ENCODE results near the gene RPS6KA2.

RPS6KA2 gene

DNA sequence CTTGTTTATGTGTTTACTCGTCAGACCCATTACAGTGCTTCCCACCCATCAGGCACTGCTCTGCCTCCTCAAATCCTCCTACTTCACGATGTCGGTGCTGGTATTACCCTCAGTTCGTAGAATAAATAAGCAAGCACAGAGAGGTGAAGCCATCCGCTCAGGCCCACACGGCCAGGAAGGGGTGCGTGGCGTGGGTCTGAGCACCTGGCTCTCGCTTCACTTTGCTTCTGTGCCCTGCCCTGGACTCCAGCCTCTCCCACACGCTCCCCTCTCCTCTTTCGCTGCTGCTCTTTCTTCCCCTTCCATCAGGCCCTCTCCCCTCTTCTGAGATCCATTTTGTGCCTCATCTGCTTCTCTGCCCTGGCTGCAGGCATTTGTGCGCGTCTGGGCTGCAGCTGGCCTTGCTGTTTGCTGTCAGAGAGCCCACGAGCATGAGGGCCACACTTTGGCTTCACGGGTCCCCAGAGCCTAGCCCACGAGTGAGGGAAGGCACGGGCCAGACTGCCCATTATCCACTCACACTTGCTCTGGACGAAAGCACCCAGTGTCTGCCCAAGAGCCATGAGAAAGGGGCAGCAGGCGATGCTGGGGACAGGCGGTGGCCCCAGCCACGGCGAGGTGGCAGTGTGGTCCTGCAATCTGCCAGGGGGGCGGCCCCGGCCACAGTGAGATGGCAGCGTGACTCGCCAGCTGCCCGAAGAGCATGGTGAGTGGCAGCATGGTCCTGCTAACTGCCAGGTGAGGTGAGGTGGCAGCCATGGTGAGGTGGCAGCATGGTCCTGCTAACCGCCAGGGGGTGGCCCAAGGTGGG is 148.1 kb downstream of the RPS6KA2 start:
- no peak for DNase-seq

DNA sequence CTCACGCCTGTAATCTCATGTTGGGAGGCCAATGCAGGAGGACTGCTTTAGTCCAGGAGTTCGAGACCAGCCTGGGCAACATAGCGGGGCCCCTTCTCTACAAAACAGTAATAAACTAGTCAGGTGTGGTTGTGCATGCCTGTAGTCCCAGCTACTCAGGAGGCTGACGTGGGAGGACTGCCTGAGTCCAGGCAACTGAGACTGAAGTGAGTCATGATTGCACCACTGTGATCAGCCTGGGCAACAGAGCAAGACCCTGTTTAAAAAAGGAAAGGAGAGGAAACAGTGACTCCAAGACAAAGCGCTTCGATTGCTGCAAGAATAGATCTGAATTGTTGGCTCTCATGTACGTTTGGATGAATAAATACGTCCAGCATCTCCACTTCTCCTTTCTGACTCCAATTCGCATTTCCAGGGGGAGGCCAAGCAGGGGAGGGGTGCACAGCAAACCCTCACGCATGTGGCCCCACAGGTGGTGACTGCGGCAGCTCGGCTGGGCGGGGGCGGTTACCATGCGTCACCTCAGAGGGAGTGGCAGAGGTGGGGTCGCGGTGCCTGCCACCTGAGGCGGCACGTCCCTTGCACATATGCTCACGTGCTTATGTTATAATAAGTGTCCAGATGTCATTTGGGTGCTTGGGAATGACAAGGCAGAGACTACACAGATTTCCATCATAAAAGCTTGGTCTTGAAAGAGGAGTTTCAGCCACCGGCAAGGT is 149.2 kb downstream of the RPS6KA2 start:
- DNase-seq = no peak

DNA sequence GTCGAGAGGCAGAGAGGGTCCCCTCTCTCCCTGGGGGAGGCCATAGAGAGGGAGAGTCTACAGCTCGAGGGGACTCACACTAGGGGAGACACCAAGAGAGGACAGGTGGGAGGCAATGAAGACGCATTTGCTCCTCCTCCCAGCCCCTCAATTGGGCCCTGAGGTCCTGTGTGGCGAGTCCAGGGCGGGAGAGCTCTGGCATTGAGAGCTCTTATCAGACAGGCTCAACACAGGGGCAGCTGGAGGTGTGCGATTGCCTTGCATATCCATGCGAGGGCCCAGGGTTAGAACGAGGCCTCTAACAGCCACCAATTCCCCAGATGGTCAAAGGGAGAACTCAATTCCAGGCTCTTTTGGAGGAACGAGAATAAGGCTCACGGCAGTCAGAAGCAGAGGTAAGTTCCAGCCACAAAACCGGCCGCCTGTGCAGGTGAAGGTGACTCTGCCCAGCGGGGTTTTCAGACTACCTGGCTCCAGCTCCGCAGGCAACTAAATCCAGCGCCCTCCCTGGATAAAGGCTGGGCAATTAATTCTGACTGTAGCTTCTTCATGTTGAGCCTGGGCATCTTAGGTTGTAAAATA is 150.3 kb downstream of the RPS6KA2 start:
- no peak for DNase-seq

DNA sequence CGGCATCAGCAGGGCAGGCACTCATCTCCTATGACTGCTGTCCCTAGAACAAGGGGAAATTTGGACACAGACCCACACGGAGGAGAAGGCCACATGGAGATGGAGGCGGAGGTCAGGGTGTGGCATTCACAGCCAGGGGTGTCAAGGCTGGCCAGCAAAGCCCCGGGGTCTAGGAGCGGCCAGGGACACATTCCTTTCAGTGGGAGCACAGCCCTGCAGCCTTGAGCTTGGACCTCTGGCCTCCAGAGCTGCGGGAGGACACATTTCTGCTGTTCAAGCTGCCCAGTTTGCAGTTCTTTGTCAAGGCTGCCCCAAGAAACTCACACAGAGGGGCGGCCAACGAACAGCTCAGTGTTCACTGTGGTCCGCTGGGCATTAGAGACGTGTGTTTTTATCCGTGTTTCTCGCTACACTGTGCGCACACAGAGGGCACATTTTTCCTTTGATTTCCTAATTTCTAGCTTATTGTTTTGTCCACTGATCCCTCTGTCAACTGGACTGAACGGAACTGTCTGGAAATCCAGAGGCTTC is 150.9 kb downstream of the RPS6KA2 start:
- DNase-seq = no peak

DNA sequence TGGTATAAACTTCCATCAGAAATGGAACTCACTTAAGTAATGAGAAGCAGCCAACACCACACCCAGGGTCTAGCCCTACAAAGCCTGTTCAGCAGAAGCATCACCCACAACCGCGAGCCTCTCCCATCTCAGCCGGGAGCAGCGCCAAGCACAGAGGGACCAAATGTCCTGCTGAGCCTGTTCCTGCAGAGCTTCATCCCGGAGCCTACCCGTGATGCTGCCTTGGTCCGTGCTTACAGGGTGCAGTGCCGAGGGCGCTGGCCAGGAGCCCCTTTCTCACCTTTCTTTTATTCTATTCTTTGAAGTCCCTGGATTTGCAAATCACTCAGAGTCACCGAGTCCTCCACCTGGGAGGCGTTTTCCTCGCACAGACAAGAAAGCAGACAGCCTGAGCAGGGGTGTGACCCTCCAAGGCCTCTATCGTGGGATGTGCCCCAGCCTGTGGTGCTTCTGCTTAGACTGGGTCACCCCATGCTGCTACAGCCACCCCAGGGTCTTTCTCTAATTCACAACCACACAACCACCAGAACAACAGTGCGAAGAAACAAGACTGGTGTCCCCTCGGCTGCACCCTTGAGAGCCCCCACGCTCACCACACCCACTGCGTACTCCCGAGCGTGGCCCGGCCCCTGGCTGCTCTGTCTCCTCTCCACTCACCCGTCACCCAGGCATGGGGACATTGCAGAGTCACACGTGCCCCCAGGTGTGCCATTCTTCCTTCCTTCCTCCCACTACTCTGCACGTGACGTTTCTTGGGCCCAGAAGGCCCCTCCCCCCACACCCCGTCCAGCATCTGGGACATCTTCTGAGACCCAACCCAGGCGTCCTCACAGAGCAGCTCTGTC is 152.1 kb downstream of the RPS6KA2 start:
- DNase-seq = no peak

DNA sequence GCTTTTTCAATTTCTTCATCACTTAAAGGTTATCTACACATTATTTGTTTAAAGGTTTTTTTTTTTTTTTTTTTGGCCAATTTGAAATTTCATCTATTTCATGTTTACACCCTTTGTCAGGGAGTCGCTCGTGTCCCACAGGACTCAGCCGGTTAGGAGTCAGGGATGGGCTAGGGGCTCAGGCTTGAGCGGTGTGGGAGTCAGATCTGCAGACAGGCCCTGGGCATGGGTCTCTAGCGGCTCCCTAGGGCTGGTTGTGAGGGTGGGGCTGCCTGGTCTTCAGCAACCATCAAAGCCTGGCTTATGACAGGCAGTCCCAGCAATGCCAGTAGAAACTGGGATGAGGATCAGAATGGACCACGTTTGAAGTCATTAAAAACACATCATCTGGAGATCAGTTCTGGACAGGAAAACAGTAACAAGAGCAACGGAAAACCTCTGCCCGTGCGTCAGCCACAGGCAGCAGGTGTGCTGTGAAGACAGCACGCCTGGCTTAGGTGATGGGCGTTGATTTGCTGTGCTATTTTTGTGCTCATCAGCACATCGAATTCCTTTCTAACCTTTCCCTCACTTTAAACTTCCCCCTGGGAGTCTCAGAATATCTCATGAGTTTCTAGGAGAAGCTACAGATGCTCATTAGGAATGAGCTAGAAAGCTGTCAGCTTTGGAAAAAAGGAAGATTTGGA is 153.0 kb downstream of the RPS6KA2 start:
- no peak for DNase-seq

DNA sequence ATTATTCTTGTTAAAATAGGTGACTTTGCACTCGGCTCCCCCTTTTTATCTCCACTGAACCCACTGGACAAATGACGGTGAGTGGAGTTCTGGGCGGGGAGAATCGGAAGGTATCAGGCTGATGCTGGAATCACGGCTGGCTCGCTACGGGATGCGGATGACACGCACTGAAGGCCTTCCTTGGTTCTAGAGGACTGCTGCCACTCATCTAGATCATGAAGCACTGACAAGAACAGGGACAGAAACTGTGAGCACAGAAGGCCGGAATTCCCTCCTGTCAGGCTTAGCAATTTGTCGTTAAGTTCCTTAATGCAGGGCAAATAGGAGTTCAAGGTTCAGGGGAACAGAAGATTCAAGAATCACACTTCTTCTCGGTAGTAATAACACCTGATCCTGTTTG is 154.4 kb downstream of the RPS6KA2 start:
- DNase-seq = no peak

DNA sequence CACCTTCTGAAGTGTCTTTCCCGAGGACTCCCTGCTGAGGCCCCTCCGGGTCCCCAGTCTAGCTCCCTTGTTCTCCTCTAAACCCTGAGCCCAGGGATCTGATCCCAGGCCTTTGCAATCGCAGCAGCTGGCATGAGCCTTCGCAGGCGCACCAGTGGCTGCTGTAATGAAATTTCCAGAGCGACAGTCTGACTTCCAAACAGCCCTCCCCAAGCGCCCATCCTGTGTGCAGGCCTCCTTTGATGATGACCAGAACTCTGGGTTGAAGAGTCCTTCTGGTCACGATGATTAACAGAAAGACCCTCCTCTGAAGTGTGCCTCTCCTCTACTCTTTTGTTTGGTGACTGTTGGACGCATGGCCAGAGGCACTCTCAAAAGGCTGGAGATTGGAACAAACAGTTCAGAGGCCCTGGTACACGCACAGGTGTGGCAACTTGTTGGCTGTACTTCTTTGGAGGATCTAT is 155.2 kb downstream of the RPS6KA2 start:
- DNase-seq = no peak

DNA sequence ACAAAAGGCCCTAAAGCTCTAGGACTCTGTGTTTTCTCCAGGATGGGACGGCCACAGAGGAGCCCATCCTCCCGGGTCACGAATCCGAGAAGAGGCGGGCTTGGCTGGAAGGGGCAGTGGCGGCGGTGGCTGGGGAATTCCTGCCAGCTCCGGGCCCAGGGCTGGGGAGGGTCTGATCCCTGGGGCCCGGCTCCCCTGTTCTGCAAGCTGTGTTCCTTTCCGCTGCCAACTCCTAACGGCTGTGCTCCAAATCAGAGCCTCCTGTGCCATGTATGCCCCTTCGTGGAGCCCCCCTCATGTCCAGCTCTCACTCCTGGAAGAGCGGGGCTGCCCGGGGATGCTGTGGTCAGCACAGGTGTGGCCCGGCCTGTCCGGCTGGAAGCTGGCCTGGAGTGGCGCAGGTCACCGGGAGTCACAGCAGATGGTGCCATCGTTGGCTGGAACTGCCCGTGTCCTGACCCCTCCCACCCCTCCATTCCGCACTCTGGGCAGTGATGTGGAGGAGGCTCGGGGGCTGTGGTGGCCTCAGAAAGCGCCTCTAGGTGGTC is 156.1 kb downstream of the RPS6KA2 start:
- no peak for DNase-seq

DNA sequence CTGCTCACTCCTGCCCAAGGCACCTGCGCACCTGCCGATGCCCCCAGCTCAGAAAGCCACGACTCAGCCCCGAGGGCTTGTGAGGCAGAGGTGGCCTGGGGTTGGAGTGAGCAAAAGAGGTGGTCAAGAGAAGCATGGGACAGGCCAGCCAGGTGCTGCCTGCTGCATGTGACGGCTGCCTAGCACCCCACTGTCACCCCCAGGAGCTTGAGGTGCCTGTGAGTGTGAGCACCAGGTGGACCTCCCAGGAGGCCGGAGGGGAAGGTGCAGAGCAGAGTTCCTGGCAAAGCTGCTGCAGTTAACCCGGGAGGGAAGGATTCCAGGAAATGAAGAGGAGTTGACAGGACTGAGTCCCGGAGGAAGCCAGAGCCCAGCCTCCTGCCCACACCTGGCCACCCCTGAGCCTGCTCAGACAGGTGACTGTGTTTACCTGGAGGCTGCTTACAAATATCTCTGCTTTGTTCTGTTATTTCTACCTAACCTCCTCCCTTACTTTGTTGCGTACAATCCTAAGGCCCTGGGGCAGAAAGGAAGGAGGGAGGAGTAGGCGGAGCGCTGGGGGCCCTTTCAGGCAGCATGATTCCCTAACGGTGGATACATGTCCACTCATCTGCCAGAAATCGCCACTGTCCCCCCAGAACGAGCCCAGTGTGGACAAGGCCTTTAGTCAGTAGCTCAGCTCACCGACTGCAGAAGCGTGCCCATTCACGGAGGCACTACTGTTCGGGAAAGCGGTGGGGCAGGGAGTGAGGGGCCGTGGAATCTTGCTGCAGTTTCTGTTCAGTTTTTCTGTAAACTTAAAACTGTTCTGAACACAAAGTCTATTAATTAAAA is 156.8 kb downstream of the RPS6KA2 start:
- DNase-seq = no peak

DNA sequence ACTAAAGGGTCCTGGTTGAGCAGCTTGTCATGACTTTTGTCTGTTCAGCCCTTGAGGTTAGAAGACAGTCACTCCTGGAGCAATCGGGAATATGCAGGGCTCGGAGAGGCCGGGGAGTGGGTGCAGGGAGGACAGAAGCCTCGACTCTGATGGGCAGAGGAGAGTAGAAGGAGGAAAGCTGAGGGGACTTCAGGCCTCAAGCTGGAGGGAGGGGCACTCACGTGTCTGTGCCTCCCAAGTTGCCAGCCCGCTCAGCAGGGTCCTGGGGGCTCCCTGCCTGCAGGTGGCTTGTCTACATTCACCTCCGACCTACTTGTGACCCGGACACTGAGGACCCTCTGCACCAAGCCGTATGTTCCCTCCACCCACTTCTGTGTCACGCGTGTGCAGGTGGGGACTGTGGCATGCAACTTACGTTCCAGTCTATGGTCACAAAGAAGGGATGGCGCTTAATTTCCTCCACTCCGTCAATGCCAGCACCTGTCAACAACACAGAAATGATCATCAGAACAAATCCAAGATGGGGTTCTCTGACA is 157.6 kb downstream of the RPS6KA2 start:
- DNase-seq = no peak

DNA sequence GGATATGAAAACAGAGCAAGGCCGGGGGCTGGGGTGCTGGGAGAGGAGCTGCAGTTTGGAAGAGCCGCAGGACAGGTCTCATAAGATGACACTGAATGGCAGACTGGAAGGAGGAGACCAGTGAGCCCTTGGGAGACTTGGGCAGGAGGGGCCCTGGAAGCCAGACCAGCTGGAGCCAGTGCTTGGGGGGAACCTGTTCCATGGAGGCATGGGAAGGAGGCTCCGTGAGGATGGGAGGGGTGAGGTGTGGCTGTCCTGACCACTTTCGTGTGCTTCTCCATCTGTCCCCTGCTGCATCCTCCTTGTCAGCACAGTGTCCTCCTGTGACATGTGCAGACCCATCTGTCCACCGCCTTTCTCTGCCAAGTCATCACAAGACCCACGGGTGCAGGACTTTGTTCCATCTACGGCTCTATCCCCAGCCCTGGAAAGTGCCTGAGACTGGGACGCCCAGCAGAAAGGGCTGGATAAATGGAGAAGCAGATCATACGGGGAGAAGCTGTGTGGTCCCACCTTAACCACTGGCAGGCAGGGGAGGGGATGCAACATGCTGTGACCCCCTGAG is 159.5 kb downstream of the RPS6KA2 start:
- peak; percentile 65 for DNase-seq

DNA sequence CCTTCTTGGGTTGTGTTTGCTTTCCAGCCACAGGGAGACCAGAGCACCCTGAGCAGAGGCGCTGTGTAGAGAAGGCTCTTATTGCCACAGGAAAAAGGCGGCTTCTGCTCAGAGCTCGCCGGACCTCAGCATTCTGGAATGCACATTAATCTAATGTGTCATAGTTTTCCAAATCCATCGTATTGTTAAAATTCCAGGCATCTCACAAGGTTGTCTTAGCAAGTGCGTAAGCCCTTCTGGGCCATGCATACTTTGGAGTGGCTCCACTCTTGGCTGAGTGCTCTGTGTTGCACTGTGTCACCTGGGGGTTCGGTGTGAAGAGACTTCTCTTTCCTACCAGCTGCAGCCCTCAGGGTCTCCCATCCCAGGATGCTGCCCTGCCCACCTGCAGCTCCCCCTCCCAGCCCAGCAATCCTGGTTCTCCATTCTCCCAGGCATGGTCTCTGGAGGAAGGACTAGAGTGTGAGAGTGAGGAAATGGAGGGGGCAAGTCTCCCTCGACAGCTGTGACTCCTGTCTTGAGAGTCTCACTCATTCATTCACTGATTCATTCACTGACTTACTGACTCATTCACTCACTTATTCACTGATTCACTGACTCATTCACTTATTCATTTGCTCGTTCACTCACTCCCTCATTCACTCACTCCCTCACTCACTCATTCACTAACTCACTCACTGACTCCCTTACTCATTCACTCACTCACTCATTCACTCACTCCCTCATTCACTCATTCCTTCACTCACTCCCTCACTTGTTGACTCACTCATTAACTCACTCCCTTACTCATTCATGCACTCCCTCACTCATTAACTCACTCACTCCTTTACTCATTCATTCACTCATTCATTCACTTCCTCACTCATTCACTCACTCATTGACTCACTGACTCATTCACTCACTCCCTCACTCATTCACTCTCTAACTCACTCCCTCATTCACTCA is 160.6 kb downstream of the RPS6KA2 start:
- DNase-seq = no peak

DNA sequence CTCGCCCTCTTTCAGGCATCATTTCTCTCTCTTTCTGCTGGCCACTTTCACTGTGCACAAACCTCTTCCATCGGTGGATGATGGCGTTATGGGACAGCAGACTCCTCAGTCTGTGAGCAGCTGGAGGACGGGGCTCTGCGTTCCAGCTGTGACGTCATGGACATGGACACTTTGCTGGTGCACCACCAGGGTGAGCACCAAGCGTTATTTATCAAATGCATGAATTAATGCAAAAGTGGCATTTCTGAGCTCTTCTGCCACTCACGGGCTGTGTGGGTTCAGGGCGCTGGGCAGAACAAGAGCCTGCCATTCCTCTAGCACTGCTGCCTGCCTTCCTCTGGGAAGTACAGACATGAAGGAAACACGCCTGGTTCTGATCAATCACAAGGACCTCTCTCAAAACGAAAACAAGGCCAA is 161.4 kb downstream of the RPS6KA2 start:
- DNase-seq = no peak

DNA sequence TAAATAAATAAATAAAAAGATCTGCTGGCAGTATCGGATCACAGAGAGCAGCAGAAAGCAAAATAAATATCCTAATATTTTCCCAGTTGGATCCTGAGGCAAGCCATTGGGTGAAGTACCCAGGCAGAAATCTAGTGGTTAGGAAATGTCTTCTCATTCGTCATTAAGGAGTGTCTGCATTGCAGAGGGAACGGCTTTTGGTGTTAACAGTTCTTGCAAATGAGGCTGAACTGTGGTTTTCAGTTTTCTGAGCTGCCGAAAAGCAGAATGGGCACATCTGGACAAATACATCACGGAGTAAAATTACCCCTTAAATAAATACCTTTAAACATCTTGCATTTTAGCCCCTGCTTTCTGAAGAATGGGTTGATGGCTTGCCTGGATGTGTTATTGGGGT is 162.1 kb downstream of the RPS6KA2 start:
- DNase-seq = no peak

DNA sequence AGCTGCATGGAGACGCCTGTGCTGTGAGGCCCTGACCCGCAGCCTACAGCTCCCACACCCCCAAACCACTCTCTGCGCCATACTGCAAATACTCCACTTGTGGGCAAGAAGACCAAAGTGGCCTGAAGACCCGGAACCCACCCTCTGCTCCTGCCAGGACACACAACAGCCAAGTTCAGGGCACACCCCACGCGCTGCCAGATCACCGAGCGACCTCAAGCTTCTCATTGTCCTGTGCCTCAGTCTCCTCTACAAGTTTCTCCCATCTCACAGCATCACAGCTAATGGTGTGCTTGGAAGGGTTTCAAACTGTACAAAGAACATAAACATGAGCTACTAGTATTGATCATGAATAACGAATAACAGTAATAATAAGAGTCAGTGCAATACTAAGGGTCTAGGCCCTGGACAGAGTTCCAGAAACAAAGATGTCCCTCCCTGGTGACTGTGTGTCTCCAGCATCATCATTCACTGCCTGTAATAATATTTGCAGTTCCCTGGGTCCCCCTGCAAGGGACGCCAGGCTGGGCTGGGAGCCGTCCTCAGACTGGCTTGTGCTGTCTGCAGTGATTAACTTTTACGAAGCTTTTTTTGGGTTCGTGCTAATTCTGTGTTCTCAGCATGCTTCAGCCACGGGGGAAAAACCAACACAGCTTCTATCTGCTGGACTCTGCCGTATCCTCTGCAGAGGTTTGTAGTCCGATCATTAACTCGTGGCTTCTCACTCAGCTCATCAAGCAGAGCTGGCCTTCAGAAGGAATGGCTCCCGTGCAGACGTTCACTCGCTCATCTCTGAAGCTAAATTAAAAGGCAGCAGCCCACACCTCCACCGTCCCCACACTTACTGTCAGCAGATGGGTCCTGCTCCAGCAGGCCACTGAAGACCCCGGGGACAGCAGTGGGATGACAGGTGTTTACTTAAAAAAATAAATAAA is 162.7 kb downstream of the RPS6KA2 start:
- no peak for DNase-seq

DNA sequence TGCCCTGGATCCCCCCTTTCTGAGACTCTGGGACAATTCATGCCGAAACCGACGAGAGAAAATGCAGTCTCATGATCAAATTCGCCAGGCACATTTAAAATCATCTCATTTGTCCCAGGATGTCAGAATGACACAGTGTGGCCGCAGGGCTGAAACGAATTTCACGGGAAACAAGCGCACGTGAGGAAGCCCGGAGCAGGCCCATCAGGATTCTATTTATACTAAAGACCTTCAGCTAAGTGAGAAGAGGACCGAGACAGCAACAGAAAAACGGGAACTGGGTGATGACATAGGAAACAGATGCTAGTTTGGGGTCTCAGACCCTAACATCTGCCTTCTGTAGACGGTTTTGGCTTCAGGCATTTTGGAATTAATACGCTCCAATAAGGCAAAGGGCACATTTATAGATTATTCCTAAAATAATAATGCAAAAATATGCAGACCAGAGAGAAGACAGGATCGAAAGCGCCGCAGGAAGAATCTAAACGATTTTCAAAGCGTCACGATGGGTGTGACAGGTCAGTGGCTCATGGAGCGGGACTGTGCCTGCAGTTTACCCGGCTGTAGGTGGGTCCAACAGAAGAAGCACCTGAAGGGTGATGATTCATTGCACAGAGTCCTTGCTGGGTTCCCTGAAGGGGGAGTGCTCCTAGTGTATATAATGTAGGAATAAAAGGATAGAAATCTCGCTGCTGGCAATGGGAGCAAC is 163.5 kb downstream of the RPS6KA2 start:
- DNase-seq = no peak

All from NCI-H82 (cell line).